Ramos (cell line): ENCODE results near the gene NEK7.

Source experiments
- in situ Hi-C: fragments of 300-500 bp; cut with MboI; formaldehyde crosslinking; loops from one replicate; pipeline ENCODE4 v1.14.3; 2022; ENCODE audit warnings: low sequenced_read_pairs; ENCODE audit not compliant: unreplicated experiment

NEK7 gene

GRCh38 chr1:198326232-198326631 is 169.4 kb downstream of the NEK7 start:
- in situ Hi-C loops, result no loop called here

GRCh38 chr1:198326915-198327314 is 170.1 kb downstream of the NEK7 start:
- in situ Hi-C loops, result no loop called here

DNA sequence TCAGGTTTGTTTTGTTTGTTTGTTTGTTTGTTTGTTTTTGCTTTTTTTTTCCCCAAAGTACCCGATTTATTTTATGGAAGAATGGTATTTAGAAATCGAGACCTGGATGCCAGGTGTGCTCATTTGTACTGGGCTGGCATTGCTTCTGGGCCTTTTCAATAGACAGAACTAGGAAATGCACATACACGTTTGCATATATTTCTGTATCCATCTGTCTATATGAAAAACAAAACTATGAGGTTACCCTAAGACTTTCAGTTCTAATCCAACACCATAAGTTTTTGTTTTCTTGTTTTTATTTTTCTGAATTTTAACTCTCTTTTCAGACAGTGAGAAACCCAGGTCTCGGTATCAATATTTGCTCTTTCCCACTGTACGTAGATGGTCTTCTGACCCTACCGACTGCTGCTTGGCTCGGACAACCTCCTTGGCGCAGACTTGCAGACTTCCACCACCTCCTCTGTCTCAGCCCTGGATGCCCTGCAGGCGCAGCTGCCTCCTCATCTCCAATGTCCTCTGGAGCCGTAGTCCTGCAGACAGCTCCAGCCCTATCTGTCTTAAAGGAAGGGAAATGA is 171.7 kb downstream of the NEK7 start:
- in situ Hi-C loops, result no loop called here

DNA sequence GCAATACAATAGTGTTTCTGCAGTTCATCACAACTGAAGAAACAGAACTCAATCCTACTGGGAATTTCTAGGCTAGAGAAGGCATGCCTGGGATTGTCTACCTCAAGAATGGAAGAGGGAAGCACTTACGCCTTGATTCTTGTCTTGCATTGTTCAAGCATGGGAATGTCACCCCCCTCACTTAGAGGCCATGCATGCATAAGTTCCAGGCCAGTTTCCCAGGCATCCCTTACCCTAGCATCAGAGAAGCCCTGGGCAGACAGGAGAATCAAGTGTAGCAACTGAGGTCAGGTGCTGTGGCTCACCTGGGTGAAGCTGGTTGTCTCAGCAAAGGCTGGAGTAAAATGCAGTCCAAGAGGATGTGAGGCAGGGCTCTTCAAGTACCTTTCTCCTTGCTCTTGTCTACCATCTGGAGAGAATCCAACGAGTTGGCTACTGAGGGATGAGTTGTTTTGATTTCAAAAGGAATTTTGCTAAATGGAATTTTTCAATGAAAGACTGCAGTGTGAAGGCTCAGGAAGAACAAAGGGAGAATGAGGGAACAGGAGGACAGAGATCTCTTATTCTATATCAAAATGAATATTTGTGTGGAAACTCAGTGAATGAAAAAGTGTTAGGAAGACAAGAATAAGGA is 174.3 kb downstream of the NEK7 start:
- in situ Hi-C loops, result no loop called here

DNA sequence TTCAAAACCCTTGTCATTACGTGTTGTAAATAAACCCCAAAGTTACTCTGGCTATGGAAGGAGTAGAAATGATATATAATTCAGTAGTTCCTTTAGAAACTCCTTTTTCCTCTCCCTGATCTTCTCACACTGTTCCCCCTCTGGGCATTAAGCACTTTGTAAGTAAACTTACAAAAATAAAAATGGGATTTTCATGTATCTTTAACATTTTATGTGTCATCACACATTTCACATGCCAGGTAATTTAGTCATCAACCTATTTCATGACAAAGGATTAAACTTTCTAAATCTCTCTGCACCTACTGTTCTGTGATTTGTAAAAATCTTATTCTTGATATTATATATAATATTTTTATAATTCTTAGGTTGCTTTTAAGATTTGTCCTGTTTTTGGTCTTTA is 176.9 kb downstream of the NEK7 start:
- in situ Hi-C loops, result no loop called here

- in situ Hi-C loops, result no loop called here
These were observed 178.9 kb downstream of the NEK7 start for GRCh38 chr1:198335663-198336062.

- in situ Hi-C loops, result no loop called here
These were observed 181.1 kb downstream of the NEK7 start for GRCh38 chr1:198337886-198338285.

- in situ Hi-C loops, result no loop called here
These were observed 183.3 kb downstream of the NEK7 start for GRCh38 chr1:198340139-198340538.

- in situ Hi-C loops, result no loop called here
These were observed 189.4 kb downstream of the NEK7 start for GRCh38 chr1:198346178-198346577.

DNA sequence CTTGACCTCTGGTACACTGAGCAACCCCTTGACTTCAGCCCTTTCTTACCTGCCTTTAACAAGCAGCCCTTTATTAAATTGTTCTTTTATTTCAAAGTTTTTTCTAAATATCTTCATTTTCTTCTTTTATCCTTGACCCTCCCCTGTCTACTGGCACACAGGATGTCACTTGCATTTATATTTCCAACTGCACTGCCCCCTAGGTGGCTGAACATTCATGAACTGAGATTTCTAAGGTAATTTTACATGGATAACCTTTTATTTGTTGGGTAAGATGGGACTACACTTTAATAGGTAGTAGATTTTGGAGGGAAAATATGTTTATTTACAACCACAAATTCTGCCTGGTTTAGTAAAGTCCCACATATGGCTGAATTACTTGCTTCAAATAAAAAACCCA is 193.7 kb downstream of the NEK7 start:
- in situ Hi-C loops, result no loop called here

DNA sequence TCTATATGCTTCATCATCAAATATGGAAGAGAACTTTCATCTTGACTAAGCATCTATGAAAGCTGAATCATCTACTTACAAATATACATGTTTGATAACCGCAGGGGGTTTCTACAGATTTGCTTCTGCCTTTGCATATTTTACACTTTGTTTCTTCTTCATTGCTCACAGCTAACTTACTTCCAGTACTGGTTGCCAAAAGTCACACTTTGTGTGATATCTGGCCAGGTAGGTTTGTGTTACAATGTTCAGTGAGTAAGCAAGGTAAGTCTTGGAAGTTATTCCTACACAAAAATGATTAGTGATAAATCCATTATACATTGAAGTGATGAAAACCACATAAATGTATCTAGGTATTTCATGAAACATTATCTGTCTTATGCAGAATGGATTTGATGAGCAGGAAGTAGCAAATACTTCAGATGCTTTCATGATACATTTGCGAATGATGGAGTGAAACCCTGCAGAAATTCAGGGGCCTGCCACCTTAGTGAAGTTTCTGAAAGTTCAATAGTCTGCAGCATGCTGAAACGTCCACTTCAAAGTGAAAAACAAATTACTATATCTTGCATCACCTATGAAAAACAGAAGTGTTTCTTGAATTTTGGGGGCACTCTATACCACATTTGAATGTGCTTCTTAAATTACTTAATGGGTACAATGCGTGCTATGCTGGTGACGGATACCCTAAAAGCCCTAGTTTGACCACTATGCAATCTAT is 196.3 kb downstream of the NEK7 start:
- in situ Hi-C loops, result no loop called here

DNA sequence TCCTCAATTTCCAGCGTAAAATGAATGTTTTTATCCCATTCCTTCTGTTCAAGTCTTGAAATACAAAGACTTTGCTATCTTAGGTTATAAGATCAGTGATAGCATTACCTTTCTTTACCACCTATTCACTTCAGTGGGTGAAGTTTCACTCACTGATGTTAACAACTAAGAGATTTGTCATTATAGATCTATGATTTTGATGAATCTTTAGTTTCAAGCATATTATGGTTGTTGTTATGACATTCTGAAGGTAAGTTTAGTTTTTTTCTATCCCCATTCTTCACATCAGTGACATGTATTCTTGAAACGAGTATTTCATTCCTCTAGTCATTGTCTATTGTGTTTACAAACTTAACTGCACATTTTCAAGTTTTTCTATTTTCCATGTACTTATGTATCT is 201.1 kb downstream of the NEK7 start:
- in situ Hi-C loops, result no loop called here

- in situ Hi-C loops, result no loop called here
These were observed 202.3 kb downstream of the NEK7 start for GRCh38 chr1:198359024-198359653.

DNA sequence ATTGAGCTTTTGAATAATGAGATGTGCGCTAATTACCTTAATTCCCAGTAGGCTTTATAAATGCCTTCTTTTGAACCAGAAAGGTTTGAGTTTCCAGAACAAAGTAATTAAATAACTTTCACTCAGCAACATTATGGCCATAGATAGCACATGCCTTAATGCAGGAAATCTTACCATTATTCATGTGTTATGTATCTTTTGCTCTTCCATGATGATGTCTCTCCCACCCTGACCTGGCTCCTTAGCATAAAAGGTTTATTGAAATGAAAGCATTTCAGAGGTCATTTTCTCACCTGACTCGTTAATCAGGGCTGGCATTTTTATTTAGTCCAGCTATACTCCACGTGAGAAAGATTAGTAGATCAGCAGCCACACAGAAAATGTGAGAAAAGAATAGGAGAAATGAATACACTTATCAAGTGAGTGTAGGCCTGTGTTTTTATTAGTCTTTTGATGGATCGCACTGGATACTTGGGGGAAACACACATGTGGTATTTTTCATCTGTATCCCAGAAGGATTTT is 203.5 kb downstream of the NEK7 start:
- in situ Hi-C loops, result no loop called here

DNA sequence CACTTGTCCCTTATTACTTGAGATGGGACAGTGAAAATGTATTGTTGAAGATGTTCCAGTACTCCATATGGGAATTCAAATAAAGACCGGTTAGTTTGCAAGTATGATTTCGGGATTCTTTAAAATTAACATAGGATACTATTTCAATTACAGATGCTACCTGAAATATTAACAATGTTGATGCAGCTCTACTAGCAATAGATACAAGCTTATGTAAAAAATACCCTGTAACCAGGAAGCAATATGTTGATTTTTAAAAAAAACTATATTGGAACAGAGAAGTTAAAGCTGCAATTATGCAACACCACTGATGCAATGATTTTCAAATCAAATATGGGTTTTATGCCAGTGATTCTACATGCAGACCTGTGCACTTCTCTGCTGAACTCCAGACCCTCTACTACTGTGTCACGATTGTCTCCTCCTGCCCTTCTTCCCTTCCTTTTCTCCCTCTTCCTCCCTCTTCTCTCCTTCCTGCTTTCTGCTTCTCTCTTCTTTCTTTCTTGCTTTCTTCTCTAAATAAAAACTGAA is 204.5 kb downstream of the NEK7 start:
- in situ Hi-C loops, result no loop called here

DNA sequence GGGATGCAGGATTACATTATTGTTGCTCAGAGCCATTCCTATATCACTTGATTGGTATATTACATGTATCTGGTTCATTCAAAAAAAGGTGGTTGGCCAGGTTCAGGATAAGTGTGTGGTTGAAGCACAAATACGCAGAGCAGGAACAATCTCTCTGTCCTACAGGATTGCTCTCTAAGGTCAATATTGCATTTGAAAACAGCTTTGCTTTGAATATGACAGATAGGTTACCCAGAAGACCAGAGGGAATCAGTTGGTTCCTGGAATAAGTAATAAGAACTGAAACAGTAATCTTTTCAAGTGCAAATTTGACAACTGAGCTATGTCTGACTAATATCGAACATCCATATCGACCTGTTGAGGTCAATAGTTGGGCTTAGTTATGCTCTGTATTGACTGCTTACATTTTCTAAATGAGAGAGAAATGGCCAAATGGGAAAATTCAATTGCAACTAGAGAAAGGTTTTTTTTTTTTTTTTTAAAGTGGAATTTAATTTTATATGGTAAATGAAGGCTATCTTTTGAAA is 206.9 kb downstream of the NEK7 start:
- in situ Hi-C loops, result no loop called here

DNA sequence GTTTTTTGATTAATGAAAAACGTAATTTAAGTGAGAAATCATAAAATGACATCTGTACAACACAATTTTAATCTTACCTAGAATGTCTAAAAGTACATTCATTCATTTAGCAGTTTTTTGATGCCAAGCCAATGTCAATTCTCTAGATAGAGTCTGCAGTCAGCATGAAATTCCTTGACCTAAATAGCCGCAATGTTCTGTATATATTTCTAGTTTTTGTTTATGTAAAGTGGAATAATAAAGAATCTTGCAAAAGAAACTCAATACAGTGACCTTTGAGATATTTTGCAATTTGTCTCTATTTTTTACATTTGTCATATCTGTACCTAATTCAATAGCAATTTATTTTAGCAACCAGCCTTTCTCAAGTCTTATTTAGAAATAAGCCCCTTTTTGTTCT is 207.7 kb downstream of the NEK7 start:
- in situ Hi-C loops, result no loop called here

DNA sequence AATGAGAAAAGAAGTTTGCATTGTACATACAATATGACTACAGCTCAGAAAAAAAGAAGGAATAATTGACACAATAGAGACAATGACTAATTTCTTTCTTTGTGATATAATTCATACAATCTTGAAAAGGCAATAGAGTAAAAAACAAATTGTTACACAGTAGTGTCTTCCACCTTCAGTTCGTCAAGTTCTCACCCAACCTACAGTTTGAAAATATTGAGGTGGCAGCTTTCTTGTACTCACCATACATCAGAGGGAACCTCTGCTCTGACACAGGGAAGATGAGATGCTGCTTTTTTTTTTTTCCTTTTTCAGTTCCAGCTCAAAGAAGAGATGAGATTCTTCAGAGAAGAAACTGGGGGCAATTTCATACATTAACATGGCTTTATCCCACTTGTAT is 210.5 kb downstream of the NEK7 start:
- in situ Hi-C loops, result no loop called here

- in situ Hi-C loops, result no loop called here
These were observed 214.2 kb downstream of the NEK7 start for GRCh38 chr1:198370996-198371395.
